HG03439 (cell line): ENCODE results near the gene REEP1.

ENCODE experiments used
- ATAC-seq: cut with Tn5 transposase; IDR thresholded peaks from one replicate; pipeline ENCODE4 v1.9.1; 2021; ENCODE audit warnings: mild to moderate bottlenecking, moderate library complexity; ENCODE audit not compliant: unreplicated experiment

REEP1 gene, protein sequence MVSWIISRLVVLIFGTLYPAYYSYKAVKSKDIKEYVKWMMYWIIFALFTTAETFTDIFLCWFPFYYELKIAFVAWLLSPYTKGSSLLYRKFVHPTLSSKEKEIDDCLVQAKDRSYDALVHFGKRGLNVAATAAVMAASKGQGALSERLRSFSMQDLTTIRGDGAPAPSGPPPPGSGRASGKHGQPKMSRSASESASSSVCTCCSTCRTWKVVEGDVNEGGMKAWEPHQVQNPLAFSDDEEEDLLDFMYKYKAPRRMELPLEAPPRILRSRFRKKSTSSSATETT

GRCh38 chr2:86337244-86337835 is at the start of gene REEP1:
TSS of gene REEP1 (minus strand) at chr2:86337626. CDS start at chr2:86337510, 116 bp downstream.
- no peak for ATAC-seq

DNA sequence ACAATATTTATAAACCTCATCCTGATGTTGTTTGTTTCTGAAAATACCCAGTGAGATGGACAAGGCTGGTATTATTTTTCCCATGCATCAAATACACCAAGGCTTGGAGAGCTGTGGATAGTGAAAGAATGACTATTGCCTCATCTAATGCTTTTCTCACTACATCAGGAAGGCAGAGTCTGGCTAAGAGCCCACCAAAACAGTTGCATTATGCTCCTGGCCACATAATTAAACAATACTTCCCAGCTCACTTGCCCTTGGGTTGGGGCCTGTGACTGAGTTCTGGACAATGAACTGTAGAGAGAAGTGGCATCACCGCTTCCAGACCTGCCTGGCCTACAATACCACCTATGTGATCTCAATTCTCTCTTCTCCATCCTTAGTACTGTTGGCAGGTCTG is 46.4 kb upstream of the REEP1 start:
- no peak for ATAC-seq

DNA sequence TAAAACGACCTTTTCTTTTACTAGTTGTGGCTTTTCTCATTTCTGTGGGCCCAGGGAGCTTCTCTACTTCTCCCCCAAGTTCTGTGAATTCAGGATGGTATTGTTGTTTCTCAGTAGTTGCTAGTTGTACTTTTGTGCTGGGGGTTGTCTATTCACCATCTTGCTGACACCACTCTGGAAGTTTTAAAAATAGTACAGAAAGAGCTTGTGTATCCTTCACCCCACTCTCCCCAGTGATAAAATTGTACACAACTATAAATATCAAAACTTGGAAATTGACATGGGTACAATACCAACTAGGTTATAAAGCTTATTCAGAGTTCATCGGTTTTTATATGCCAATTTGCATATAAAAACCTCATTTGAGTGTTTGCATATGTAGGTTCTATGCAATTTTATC is 45.3 kb upstream of the REEP1 start:
- no peak for ATAC-seq

- no peak for ATAC-seq
These were observed 44.7 kb upstream of the REEP1 start for GRCh38 chr2:86382108-86382507.

DNA sequence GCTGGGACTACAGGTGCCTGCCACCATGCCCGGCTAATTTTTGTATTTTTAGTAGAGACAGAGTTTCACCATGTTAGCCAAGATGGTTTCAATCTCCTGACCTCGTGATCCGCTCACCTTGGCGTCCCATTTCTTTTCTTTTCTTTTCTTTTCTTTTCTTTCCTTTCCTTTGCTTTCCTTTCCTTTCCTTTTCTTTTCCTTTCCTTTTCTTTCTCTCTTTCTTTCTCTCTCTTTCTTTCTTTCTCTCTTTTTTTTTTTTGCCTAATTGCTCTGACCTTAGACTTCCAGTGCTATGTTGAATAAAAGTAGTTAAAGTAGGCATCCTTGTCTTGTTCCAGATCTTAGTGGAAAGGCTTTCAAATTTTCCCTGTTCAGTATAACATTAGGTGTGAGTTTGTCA is 41.0 kb upstream of the REEP1 start:
- ATAC-seq = no peak

GRCh38 chr2:86375623-86376022 is 38.2 kb upstream of the REEP1 start:
- ATAC-seq = no peak

GRCh38 chr2:86372641-86373502 is 35.4 kb upstream of the REEP1 start:
- ATAC-seq = no peak

DNA sequence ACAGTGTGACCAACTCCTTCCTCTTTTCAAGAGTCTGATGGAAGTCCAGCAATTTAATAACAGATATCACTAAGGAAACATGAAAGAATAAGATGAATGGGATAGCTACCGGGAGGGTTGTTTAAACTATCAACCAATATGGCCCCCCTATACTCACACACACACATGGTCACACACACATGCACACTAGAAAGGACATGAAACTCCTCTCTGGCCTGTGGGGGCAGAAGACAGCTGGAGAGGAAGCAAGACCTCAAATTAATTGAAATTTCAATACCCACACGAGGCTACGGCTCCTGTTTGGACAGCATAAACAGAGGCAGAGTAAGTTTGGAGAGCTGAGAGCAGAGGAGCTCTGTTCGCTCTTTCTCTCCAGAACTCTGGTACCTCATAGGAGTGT is 34.7 kb upstream of the REEP1 start:
- no peak for ATAC-seq

DNA sequence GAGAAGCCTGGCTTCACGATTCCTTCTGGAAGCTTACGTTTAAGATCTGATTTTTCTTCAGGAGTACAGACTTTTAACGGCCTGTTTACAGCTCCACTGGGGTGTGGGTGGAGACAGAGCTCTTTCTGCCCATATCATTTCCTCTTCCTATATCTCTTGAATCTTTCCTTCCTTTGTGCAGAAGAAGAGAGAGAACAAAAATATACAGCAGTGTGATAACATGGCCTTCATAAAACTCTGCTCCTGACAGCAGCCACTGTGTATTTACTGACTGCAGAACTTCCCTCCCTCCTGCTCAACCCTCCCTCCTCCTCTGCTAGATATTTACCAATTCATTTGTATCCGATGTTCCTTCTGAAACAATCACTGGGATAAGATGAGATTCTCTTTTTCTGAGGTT is 34.1 kb upstream of the REEP1 start:
- ATAC-seq = no peak

DNA sequence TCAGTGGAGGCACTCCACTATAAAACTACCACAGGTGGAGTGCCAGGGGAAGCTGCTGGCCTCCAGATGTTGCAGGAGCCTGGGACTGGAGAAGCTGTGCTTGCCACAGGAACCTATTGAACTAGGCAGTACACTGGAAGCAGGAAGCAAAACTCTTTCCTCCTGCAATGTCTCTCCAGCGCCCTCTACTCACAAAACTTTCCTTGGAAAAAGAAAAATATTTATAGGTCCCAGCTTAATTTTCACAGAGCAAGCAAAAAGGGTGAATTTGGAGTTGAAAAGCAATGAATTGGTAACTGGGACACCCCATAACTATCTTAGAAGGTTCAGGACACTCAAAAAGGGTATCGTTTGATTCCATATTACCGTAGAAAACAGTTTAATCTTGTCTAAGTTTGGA is 33.2 kb upstream of the REEP1 start:
- no peak for ATAC-seq

- no peak for ATAC-seq
These were observed 30.9 kb upstream of the REEP1 start for GRCh38 chr2:86368161-86368824.

- ATAC-seq = no peak
These were observed 30.0 kb upstream of the REEP1 start for GRCh38 chr2:86367499-86367777.

DNA sequence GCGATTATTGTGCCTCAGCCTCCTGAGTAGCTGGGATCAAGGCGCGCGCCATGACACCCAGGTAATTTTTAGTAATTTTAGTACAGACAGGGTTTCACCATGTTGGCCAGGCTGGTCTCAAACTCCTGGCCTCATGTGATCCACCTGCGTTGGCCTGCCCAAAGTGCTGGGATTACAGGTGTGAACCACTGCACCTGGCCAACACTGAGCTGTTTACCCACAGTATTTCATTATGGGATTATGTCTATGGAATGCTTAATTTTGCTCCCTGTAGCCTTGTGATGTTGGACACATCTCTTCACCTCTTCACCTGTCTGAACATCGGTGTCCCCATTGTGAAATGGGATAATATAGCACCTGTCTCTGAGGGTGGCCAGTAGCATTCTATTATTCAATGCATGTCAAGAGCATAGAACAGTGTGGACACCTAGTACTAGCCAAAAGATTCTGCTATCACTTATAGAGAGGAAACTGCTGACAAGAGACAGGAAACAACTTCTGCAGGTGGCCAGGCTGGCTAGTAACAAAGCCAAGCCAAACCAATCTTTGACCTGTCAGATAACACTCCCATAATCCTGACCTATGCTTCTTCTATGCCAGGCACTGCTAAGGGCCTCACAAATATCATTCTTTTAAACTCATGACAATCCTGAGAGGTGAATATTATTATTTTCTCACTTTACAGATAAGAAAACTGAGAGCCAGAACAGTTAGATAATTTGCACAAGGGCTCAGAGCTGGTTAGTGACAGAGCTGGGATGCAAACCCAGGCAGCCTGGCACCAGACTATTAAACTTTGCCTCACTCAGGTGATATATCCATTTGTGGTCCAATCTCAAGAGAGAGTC is 29.4 kb upstream of the REEP1 start:
- ATAC-seq = no peak

- no peak for ATAC-seq
These were observed 27.5 kb upstream of the REEP1 start for GRCh38 chr2:86364894-86365293.

DNA sequence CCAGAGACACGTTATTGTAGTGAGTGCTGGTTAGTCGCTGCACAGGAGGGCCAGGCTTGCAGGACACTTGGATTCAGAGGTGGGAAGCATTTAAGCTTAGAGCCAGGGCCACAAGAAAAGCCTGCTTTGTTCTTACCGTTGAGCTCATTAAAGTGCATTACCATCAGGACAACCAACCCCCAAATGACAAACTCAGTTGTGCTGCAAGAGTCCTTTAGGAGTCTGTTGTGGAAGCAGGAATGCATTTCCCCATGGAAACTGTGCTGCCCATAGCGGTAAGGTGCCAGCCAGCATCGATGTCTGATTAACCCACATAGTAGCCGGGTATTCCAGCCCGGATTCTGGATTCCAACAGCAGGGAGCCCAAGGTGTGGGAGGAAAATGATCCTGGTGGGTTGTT is 23.4 kb upstream of the REEP1 start:
- no peak for ATAC-seq

GRCh38 chr2:86358957-86359356 is 21.5 kb upstream of the REEP1 start:
- ATAC-seq = no peak

DNA sequence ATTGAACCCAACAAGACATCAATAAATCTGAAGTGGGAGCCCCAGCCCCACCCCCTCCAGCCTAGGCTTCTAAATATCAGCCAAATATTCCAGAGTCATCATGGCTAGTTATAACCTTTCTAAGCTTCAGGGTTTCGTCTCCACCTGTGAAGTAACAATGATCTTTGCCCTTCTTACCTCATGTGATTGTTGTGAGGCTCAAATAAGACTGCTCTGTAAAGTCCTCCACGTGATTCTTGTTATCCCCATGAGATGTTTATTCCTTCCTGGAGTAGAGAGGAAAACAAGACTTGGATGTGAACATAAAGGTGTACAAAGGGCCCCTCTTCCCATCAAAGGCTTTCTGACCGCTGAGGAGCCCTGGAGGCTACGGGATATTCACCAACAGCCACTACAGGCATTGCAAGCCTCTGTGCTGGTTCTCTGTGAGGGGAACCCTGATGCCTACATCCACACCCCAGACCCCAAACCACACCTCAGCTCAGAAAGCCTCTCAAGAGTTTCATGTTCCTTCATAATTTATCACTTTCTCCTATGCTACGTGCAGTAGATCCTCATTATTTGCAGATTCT is 20.1 kb upstream of the REEP1 start:
- ATAC-seq = no peak

GRCh38 chr2:86352727-86353221 is 15.3 kb upstream of the REEP1 start:
- no peak for ATAC-seq

DNA sequence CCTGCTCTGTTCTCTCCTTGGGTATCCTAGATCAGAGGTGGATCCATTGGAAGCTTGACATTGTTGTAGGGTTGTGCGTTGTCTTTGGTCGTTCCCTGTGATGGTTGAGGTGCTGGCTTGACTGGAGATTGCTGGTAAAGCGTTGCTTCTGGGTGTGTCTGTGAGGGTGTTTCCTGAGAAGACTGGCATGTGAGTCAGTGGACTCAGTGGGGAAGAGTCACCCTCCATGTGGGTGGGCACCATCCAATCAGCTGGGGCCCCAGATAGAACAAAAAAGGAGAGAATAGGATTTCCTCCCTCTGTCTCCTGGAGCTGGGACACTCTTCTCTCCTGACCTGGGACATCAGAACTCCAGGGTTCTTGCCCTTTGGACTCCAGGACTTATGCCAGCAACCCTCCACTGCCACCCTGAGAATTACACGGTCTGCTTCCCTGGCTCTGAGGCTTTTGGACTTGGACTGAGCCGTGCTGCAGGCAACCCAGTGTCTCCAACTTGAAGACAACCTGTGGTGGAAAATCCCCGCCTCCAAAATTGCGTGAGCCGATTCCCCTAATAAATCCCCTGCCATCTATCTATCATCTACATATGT is 14.8 kb upstream of the REEP1 start:
- no peak for ATAC-seq

DNA sequence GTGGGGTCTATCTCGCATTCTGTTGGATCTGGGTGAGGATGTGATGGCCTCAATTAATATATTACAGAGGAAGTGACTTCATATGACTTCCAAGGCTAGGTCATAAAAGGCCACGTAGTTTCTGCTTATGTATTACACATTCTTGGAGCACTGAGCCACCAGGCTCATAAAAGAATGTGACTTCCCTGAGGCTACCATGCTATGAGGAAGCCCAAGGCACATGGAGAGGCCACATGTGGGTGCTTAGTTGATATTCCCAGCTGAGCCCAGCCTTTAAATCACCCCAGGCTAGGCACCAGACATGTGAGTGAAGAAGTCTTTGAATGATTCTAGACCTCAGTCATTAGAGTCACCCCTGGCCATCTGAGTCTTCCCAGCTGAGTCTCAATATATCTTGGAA is 13.3 kb upstream of the REEP1 start:
- ATAC-seq = no peak
